DOHH2 (cell line): ENCODE data around the gene SLC16A12.

ENCODE experiments used
- CTCF ChIP-seq: fragments of 200-600 bp; sonication (generic); IDR thresholded peaks from one replicate; pipeline ENCODE4 v1.5.1; 2014; ENCODE audit warnings: antibody characterized with exemption, mild to moderate bottlenecking, low read depth, low read length; ENCODE audit not compliant: poor library complexity, severe bottlenecking
- EZH2phosphoT487 ChIP-seq: fragments of 200-600 bp; sonication (generic); IDR thresholded peaks from 2 replicates; pipeline ENCODE4 v1.6.1; 2017; ENCODE audit warnings: borderline replicate concordance, mild to moderate bottlenecking, antibody characterized with exemption, low read length, moderate library complexity, mixed read lengths

DNA sequence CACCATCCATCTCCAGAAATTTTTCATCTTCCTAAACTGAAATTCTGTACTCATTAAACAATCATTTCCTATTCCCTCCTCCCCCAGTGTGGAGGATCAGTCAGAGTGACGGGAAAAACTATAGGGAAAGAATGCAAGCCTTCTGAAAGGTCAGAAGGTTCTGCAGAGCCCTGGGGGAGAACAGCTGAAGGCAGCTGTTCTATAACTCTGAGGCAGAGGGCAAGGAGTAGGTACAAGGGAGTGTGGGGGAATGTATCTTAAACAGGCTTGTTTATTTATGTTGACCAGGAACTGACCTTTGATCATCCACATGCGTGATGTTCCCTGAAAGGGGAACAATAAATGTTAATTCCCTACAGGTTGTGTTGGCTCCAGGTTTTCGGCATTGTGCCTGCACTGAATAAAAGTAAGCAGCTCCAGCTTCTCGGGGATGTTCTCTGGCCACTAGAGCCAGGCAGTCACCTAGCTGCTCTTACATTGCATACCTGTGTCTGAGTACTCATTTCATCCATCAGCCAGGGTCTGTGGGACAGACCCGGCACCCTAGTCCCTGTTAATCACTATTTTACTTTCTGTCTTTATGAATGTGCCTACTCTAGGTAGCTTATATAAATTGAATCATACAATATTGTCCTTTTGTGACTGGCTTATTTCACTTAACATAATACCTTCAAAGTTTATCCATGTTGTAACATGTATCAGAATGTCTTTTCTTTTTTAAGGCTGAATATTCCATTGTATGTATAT lies 137.2 kb downstream of the SLC16A12 start:
- TF ChIP-seq CTCF (no peak), EZH2phosphoT487 (no peak)
